H1 (cell line): ENCODE results near the gene TNP2. TPM values are rescaled to one million over a fixed set of nuclear protein-coding genes. Genes with fewer than 3 reads are reported as not detected.

Experiments
- CTCF ChIA-PET: fragments of 300-600 bp; sonication (Branson Sonifier 250); formaldehyde crosslinking; loops from one replicate; lab custom pipeline; 2021; ENCODE audit not compliant: partially characterized antibody; lab: Charles Lee
- POLR2A ChIA-PET: fragments of 300-600 bp; sonication (Branson Sonifier 250); formaldehyde crosslinking; loops from one replicate; lab custom pipeline; 2021; ENCODE audit warnings: inconsistent platforms; ENCODE audit not compliant: partially characterized antibody; lab: Charles Lee
- DNase-seq, 2 experiments: peaks; one replicate each; pipeline versions ENCODE4 v3.0.0 to v3.0.0-alpha.2; 2010 to 2022; ENCODE audit warnings: low spot score in 2 of 2, low read depth in 1 of 2, mixed read lengths in 1 of 2
- FAIRE-seq: peaks from 2 replicates; lab custom pipeline; 2011; peaks lifted over from hg19 to GRCh38; lab: Jason Lieb, UNC
- H2AFZ ChIP-seq: 2 replicates; pipeline ENCODE4 v1.8.1; 2012; ENCODE audit warnings: low read length, inconsistent platforms
- H2AK5ac ChIP-seq: 2 replicates; pipeline ENCODE4 v1.6.1; 2013; ENCODE audit warnings: low read depth, low read length
- H2BK120ac ChIP-seq: replicated peaks from 2 replicates; pipeline ENCODE3; 2013; ENCODE audit warnings: low read depth, low read length, inconsistent platforms
- H2BK12ac ChIP-seq: 2 replicates; pipeline ENCODE4 v1.6.1; 2013; ENCODE audit warnings: low read depth, low read length
- H2BK15ac ChIP-seq: 2 replicates; pipeline ENCODE4 v1.6.1; 2013; ENCODE audit warnings: low read length
- H2BK20ac ChIP-seq: 2 replicates; pipeline ENCODE4 v1.6.1; 2013; ENCODE audit warnings: low read length
- H2BK5ac ChIP-seq: 2 replicates; pipeline ENCODE4 v1.6.1; 2013; ENCODE audit warnings: low read depth, low read length
- H3K14ac ChIP-seq: 2 replicates; pipeline ENCODE4 v1.6.1; 2013; ENCODE audit warnings: inconsistent platforms; ENCODE audit not compliant: insufficient read length
- H3K18ac ChIP-seq: 2 replicates; pipeline ENCODE4 v1.6.1; 2013; ENCODE audit warnings: low read length; ENCODE audit errors: extremely low read depth
- H3K23ac ChIP-seq: 2 replicates; pipeline ENCODE4 v1.6.1; 2013; ENCODE audit warnings: inconsistent platforms; ENCODE audit not compliant: insufficient read length
- H3K23me2 ChIP-seq: 2 replicates; pipeline ENCODE4 v1.6.1; 2013; ENCODE audit warnings: low read depth, low read length
- H3K27ac ChIP-seq: 2 replicates; pipeline ENCODE4 v1.6.1; 2011; ENCODE audit warnings: low read depth, low read length, inconsistent platforms
- H3K27me3 ChIP-seq, 4 experiments: replicated peaks in 1 of 4; 1 replicate in 1 of 4; 2 replicates in 3 of 4; pipeline versions ENCODE4 v1.6.1 to v1.8.1; 2011 to 2013; ENCODE audit warnings: low read length in 3 of 4, mild to moderate bottlenecking in 3 of 4, inconsistent platforms in 2 of 4, mixed read lengths in 2 of 4, moderate library complexity in 1 of 4; ENCODE audit not compliant: control insufficient read depth in 3 of 4, insufficient read depth in 3 of 4; ENCODE audit errors: extremely low read depth in 1 of 4
- H3K36me3 ChIP-seq, 4 experiments: 2 replicates each; pipeline versions ENCODE4 v1.6.1 to v1.8.1; 2011 to 2013; ENCODE audit warnings: mild to moderate bottlenecking in 4 of 4, low read length in 3 of 4, moderate library complexity in 2 of 4, control low read depth in 1 of 4, inconsistent platforms in 1 of 4; ENCODE audit not compliant: insufficient read depth in 4 of 4, control insufficient read depth in 2 of 4
- H3K4ac ChIP-seq: replicated peaks from 2 replicates; pipeline ENCODE3; 2013; ENCODE audit warnings: low read length, low read depth, mixed read lengths, inconsistent platforms; ENCODE audit not compliant: insufficient read length
- H3K4me1 ChIP-seq, 4 experiments: replicated peaks in 1 of 4; 1 replicate in 1 of 4; 2 replicates in 3 of 4; pipeline versions ENCODE4 v1.6.1 to v1.8.1; 2011 to 2013; ENCODE audit warnings: low read length in 3 of 4, inconsistent platforms in 2 of 4, mixed read lengths in 1 of 4; ENCODE audit not compliant: insufficient read depth in 4 of 4, control insufficient read depth in 3 of 4
- H3K4me2 ChIP-seq, 2 experiments: 2 replicates each; pipeline versions ENCODE4 v1.6.1 to v1.8.1; 2011 to 2013; ENCODE audit warnings: low read depth in 2 of 2, low read length in 2 of 2, control low read depth in 1 of 2, inconsistent platforms in 1 of 2, mild to moderate bottlenecking in 1 of 2; ENCODE audit not compliant: insufficient read depth in 1 of 2
- H3K4me3 ChIP-seq, 4 experiments: fragments of 200-600, 300-600 bp in 1 of 4; sonication (generic), shearing (Covaris generic), sonication (Bioruptor Twin) in 1 of 4; 2 replicates each; pipeline versions ENCODE4 v1.5.1 to v1.8.1; 2011 to 2016; ENCODE audit warnings: low read length in 4 of 4, low read depth in 3 of 4, control low read depth in 2 of 4, inconsistent platforms in 2 of 4, mild to moderate bottlenecking in 2 of 4, mixed read lengths in 1 of 4, moderate library complexity in 1 of 4; ENCODE audit not compliant: insufficient read depth in 2 of 4; ENCODE audit errors: extremely low read depth in 1 of 4
- H3K56ac ChIP-seq: replicated peaks from 2 replicates; pipeline ENCODE3; 2013; ENCODE audit warnings: low read depth, mild to moderate bottlenecking, mixed read lengths, low read length, inconsistent platforms; ENCODE audit not compliant: insufficient read length
- H3K79me1 ChIP-seq: 2 replicates; pipeline ENCODE4 v1.6.1; 2013; ENCODE audit warnings: low read depth, low read length, control low read depth
- H3K79me2 ChIP-seq, 2 experiments: 2 replicates each; pipeline versions ENCODE4 v1.6.1 to v1.8.1; 2012 to 2013; ENCODE audit warnings: low read length in 2 of 2, mild to moderate bottlenecking in 2 of 2, inconsistent platforms in 1 of 2; ENCODE audit not compliant: insufficient read depth in 2 of 2, control insufficient read depth in 1 of 2
- H3K9ac ChIP-seq, 4 experiments: replicated peaks in 1 of 4; 1 replicate in 1 of 4; 2 replicates in 3 of 4; pipeline versions ENCODE4 v1.6.1 to v1.8.1; 2011 to 2013; ENCODE audit warnings: low read depth in 3 of 4, low read length in 3 of 4, control low read depth in 2 of 4, mild to moderate bottlenecking in 2 of 4, moderate library complexity in 2 of 4, inconsistent platforms in 1 of 4; ENCODE audit errors: extremely low read depth in 1 of 4
- H3K9me3 ChIP-seq, 2 experiments: 2 replicates each; pipeline versions ENCODE4 v1.6.1 to v1.8.1; 2012 to 2013; ENCODE audit warnings: mild to moderate bottlenecking in 2 of 2, moderate library complexity in 2 of 2, control low read depth in 1 of 2, inconsistent platforms in 1 of 2, low read depth in 1 of 2, low read length in 1 of 2, mixed read lengths in 1 of 2; ENCODE audit not compliant: insufficient read depth in 2 of 2
- H4K20me1 ChIP-seq, 2 experiments: replicated peaks in 1 of 2; 2 replicates each; pipeline versions ENCODE3 to v1.8.1; 2011 to 2013; ENCODE audit warnings: inconsistent platforms in 2 of 2, low read length in 2 of 2, mild to moderate bottlenecking in 1 of 2; ENCODE audit not compliant: insufficient read depth in 2 of 2, control insufficient read depth in 1 of 2
- H4K5ac ChIP-seq: 2 replicates; pipeline ENCODE4 v1.6.1; 2013; ENCODE audit warnings: low read length, low read depth, mixed read lengths, inconsistent platforms; ENCODE audit not compliant: insufficient read length
- H4K8ac ChIP-seq: 2 replicates; pipeline ENCODE4 v1.8.0; 2013; ENCODE audit warnings: mild to moderate bottlenecking, moderate library complexity, low read length, inconsistent platforms; ENCODE audit not compliant: insufficient read depth; ENCODE audit errors: extremely low read depth
- H4K91ac ChIP-seq: replicated peaks from 2 replicates; pipeline ENCODE3; 2013; ENCODE audit warnings: low read length, mixed read lengths, inconsistent platforms; ENCODE audit not compliant: insufficient read length
- ASH2L ChIP-seq: fragments of 200-600, 300-600 bp; sonication (generic); IDR thresholded peaks from one replicate; pipeline ENCODE4 v1.7.1; 2017; ENCODE audit warnings: low read length
- BRCA1 ChIP-seq: IDR thresholded peaks from 2 replicates; pipeline ENCODE4 v1.6.1; 2012; ENCODE audit warnings: low read depth, low read length, improper control_type of control experiment
- CHD1 ChIP-seq: IDR thresholded peaks from 2 replicates; pipeline ENCODE4 v1.6.1; 2012; ENCODE audit warnings: low read depth, low read length, improper control_type of control experiment
- EP300 ChIP-seq, 2 experiments: IDR thresholded peaks; 1 replicate in 1 of 2; 2 replicates in 1 of 2; pipeline ENCODE4 v1.6.1; 2011 to 2012; ENCODE audit warnings: low read depth in 2 of 2, low read length in 2 of 2, mild to moderate bottlenecking in 2 of 2, borderline replicate concordance in 1 of 2, inconsistent platforms in 1 of 2, moderate library complexity in 1 of 2
- FOSL1 ChIP-seq: IDR thresholded peaks from 2 replicates; pipeline ENCODE4 v1.6.1; 2011; ENCODE audit warnings: mild to moderate bottlenecking, low read depth, low read length, moderate library complexity; ENCODE audit not compliant: insufficient read depth
- HDAC2 ChIP-seq, 2 experiments: fragments of 300-600 bp in 1 of 2; sonication (generic) in 1 of 2; IDR thresholded peaks; 2 replicates each; pipeline ENCODE4 v1.6.1; 2011 to 2012; ENCODE audit warnings: low read depth in 2 of 2, low read length in 2 of 2, mild to moderate bottlenecking in 2 of 2, moderate library complexity in 2 of 2, borderline replicate concordance in 1 of 2, inconsistent platforms in 1 of 2
- PHF8 ChIP-seq: fragments of 200-600 bp; sonication (generic); conservative IDR thresholded peaks from 2 replicates; pipeline ENCODE4 v1.7.1; 2012; ENCODE audit warnings: low read depth, mild to moderate bottlenecking, inconsistent platforms, low read length, moderate library complexity
- RNF2 ChIP-seq: fragments of 200-900, 300-1000 bp; sonication (generic); IDR thresholded peaks from 2 replicates; pipeline ENCODE4 v1.7.1; 2016; ENCODE audit warnings: borderline replicate concordance, low read depth, mild to moderate bottlenecking, antibody characterized with exemption, low read length; ENCODE audit not compliant: poor library complexity, severe bottlenecking; ENCODE audit errors: missing control alignments
- SP1 ChIP-seq: IDR thresholded peaks from 2 replicates; pipeline ENCODE4 v1.6.1; 2011; ENCODE audit warnings: low read depth, low read length
- SRF ChIP-seq: IDR thresholded peaks from 2 replicates; pipeline ENCODE4 v1.6.1; 2011; ENCODE audit warnings: mild to moderate bottlenecking, low read depth, low read length, moderate library complexity
- TCF12 ChIP-seq: IDR thresholded peaks from 2 replicates; pipeline ENCODE4 v1.6.1; 2011; ENCODE audit warnings: low read depth, mild to moderate bottlenecking, low read length
- WGBS, 2 experiments: shearing (Covaris generic) in 1 of 2; methylation state at CpG; one replicate each; pipeline versions ENCODE4 v1.1.6 to v1.1.7; 2013 to 2015; ENCODE audit warnings: low lambda C conversion rate in 2 of 2, mixed read lengths in 2 of 2, inconsistent platforms in 1 of 2, low coverage in 1 of 2, missing lambda C conversion rate in 1 of 2; ENCODE audit not compliant: insufficient replicate concordance in 2 of 2, insufficient coverage in 1 of 2, insufficient read length in 1 of 2; ENCODE audit errors: extremely low coverage in 1 of 2, missing lambda C conversion rate in 1 of 2; 5-methylcytosine and 5-hydroxymethylcytosine counted together
- polyA plus RNA-seq, 7 experiments: library from polyadenylated mRNA; depleted of rRNA in 3 of 7; stranded (reverse) in 5 of 7; unstranded in 2 of 7; fragments of >200 nt in 5 of 7; fragments of 200-250 nt in 2 of 7; gene quantifications; 1 replicate in 5 of 7; 2 replicates in 1 of 7; 4 replicates in 1 of 7; pipeline versions ENCODE4 v1.2.1 to v1.2.3, GENCODE V29; 2011 to 2013; ENCODE audit warnings: missing spikeins in 2 of 7, mixed read lengths in 2 of 7
- total RNA-seq: library from RNA; stranded (reverse); fragmentation: NEBNext Ultra II Directional; extraction: Animal tissue kit (Norgen Biotek cat#: 25700); gene quantifications from 2 replicates; pipeline ENCODE4 v1.2.1, GENCODE V29; 2021

The TNP2 gene
- total and polyA plus RNA-seq, 2 of the 8 experiments (the other 6 are each of a cell fraction or from before 2014, with no cell fraction given), result not detected

DNA sequence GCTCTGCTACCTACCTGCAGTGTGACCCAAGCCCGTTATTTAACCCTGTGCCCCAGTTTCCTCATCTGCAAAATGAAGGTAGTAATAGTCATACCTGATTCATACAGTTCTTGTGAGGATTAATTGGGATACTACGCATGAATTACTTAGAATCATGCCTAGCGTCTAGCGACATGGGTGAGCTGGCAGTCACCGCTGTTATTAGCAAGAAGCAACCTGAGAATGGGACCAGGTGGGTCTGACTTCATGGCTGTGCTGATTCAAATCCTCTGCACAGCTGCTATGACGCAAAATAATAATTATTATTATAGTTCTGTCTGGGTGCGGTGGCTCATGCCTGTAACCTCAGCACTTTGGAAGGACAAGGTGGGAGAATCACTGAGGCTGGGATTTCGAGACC, 21.0 kb downstream of the TNP2 start:
- H3K9ac ChIP-seq, result no peak overlapping the region
- ChIA-PET CTCF (interaction anchor here (1.0 to 1.9 kb wide), 6 partner anchors 10 to 161 kb away, joined by 3 to 9 read pairs (median 3); no protein-coding TSS in a partner anchor), POLR2A (interaction anchor here (0.7 to 2.2 kb wide), 6 partner anchors 9 to 1306 kb away, joined by 3 to 4 read pairs (median 3); no protein-coding TSS in a partner anchor)
- 93% methylated on average over 8 of the region's 8 CpGs; no CpG with 5 or more reads in 1 of the 2 experiments for WGBS, 2 experiments
- no peak overlapping the region for H3K4ac ChIP-seq
- no peak overlapping the region for H2BK5ac ChIP-seq
- TF ChIP-seq SP1 (no peak), EP300 (IDR thresholded peaks at IDR 0.05; ENCODE audit: borderline replicate concordance in 1 of 2, low read depth in 2 of 2, low read length in 2 of 2) (no peak), HDAC2 (IDR thresholded peaks at IDR 0.05; ENCODE audit: borderline replicate concordance in 1 of 2, low read depth in 2 of 2, low read length in 2 of 2) (no peak), ASH2L (no peak), RNF2 (no peak), BRCA1 (no peak), SRF (no peak), PHF8 (no peak), FOSL1 (no peak), CHD1 (no peak), TCF12 (no peak)
- DNase-seq, result no peak
- H2BK20ac ChIP-seq, result no peak overlapping the region
- H3K14ac ChIP-seq, result no peak overlapping the region
- peaks cover 0 to 4% of the 10 kb centered on the region in 2 experiments; a peak in 1 of 4 replicates for H3K79me2 ChIP-seq
- FAIRE-seq, result no peak
- peaks cover 3 to 4% of the 10 kb centered on the region in 2 experiments for H4K20me1 ChIP-seq
- no peak overlapping the region for H4K8ac ChIP-seq
- no peak overlapping the region for H3K56ac ChIP-seq
- H2BK120ac ChIP-seq, result no peak overlapping the region
- no peaks in the 10 kb centered on the region; the same call in none of the 2 replicates for H3K79me1 ChIP-seq
- H3K23ac ChIP-seq, result no peak overlapping the region
- no peak overlapping the region for H4K91ac ChIP-seq
- H3K23me2 ChIP-seq, result peaks cover 2% of the 10 kb centered on the region; the same call in 1 of the 2 replicates
- H3K9me3 ChIP-seq, result no peaks in the 10 kb centered on the region
- no peak overlapping the region for H3K4me2 ChIP-seq
- no peaks in the 10 kb centered on the region for H3K27me3 ChIP-seq
- no peak overlapping the region for H3K27ac ChIP-seq
- H4K5ac ChIP-seq, result no peak overlapping the region
- H2AFZ ChIP-seq, result no peak overlapping the region
- no peak overlapping the region for H2BK12ac ChIP-seq
- H2AK5ac ChIP-seq, result no peak overlapping the region
- no peak overlapping the region for H2BK15ac ChIP-seq
- no peak overlapping the region for H3K18ac ChIP-seq
- no peak overlapping the region for H3K4me3 ChIP-seq
- no peaks in the 10 kb centered on the region for H3K36me3 ChIP-seq
- peaks cover 0 to 2% (median under 1%) of the 10 kb centered on the region in 4 experiments; a peak in 3 of 7 replicates for H3K4me1 ChIP-seq
